DOHH2 (cell line): ENCODE results near the gene UBAP2L.
"Not testable (repeated sequence)": the region's sequence is repeated elsewhere in the genome, so short reads cannot be mapped to it uniquely, and the experiment has no call there.

ENCODE experiments used
- H3F3A ChIP-seq: fragments of 200-600 bp; sonication (generic), shearing (Covaris generic); 2 replicates; pipeline ENCODE4 v1.6.0; 2016; ENCODE audit warnings: antibody characterized with exemption, mild to moderate bottlenecking; ENCODE audit not compliant: control insufficient read depth, insufficient read depth
- H3K27ac ChIP-seq: fragments of 200-600 bp; sonication (generic); 2 replicates; pipeline ENCODE4 v1.5.1; 2014; ENCODE audit warnings: low read depth, mild to moderate bottlenecking, low read length, moderate library complexity
- H3K27me3 ChIP-seq: fragments of 200-600 bp; sonication (generic); 2 replicates; pipeline ENCODE4 v1.6.1; 2014; ENCODE audit warnings: mild to moderate bottlenecking, low read length, mixed read lengths; ENCODE audit not compliant: control insufficient read depth
- H3K36me3 ChIP-seq: fragments of 200-600 bp; sonication (generic); 2 replicates; pipeline ENCODE4 v1.6.1; 2014; ENCODE audit warnings: mild to moderate bottlenecking, low read length, moderate library complexity, mixed read lengths; ENCODE audit not compliant: control insufficient read depth
- H3K4me1 ChIP-seq: fragments of 200-600 bp; sonication (generic); 2 replicates; pipeline ENCODE4 v1.6.1; 2014; ENCODE audit warnings: mild to moderate bottlenecking, low read length, mixed read lengths; ENCODE audit not compliant: control insufficient read depth
- H3K4me2 ChIP-seq: fragments of 200-600 bp; sonication (generic); 2 replicates; pipeline ENCODE4 v1.6.0; 2014; ENCODE audit warnings: mild to moderate bottlenecking, low read length, moderate library complexity
- H3K4me3 ChIP-seq: fragments of 200-600 bp; sonication (generic); 2 replicates; pipeline ENCODE4 v1.5.1; 2014; ENCODE audit warnings: mild to moderate bottlenecking, low read length, mixed read lengths
- H3K79me2 ChIP-seq: fragments of 200-600 bp; sonication (generic); 2 replicates; pipeline ENCODE4 v1.6.1; 2014; ENCODE audit warnings: mild to moderate bottlenecking, low read length, mixed read lengths; ENCODE audit not compliant: control insufficient read depth
- H3K9me2 ChIP-seq: fragments of 200-600 bp; sonication (generic); replicated peaks from 2 replicates; pipeline ENCODE4 v1.6.1; 2014; ENCODE audit warnings: mild to moderate bottlenecking, low read length, mixed read lengths; ENCODE audit not compliant: control insufficient read depth
- H3K9me3 ChIP-seq: fragments of 200-600 bp; sonication (generic); 2 replicates; pipeline ENCODE4 v1.6.1; 2014; ENCODE audit warnings: antibody characterized with exemption, low read length, mixed read lengths; ENCODE audit not compliant: control insufficient read depth, insufficient read depth
- H4K20me1 ChIP-seq: fragments of 200-600 bp; sonication (generic); 2 replicates; pipeline ENCODE4 v1.6.0; 2014; ENCODE audit warnings: low read depth, mild to moderate bottlenecking, antibody characterized with exemption, low read length, moderate library complexity; ENCODE audit not compliant: control insufficient read depth, insufficient read depth
- EZH2phosphoT487 ChIP-seq: fragments of 200-600 bp; sonication (generic); IDR thresholded peaks from 2 replicates; pipeline ENCODE4 v1.6.1; 2017; ENCODE audit warnings: borderline replicate concordance, mild to moderate bottlenecking, antibody characterized with exemption, low read length, moderate library complexity, mixed read lengths
- TF ChIP-seq, protein P1 (sequence below): fragments of 200-600 bp; sonication (generic); IDR thresholded peaks from one replicate; pipeline ENCODE4 v1.5.1; 2014; ENCODE audit warnings: antibody characterized with exemption, mild to moderate bottlenecking, low read depth, low read length; ENCODE audit not compliant: poor library complexity, severe bottlenecking

The UBAP2L gene

DNA sequence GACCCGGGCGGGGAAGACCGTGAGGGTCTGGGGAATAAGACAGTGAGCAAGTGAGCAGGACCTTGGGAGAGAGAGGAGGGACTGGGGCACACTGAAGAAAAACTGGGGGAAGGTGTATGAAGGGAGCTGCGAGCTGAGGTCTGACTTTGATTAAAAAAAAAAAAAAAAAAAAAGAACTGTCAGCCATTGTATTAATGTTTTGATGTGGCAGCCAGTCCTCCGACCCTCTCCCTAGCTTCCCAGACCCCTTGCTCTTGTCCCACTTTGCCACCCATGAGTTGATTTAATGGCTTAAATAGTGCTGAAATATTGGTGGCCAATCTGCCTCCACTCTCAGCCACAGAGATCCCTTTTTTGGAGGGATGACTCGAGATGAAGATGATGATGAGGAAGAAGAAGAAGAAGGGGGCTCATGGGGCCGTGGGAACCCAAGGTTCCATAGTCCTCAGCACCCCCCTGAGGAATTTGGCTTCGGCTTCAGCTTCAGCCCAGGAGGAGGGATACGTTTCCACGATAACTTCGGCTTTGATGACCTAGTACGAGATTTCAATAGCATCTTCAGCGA, 52.3 kb downstream of the UBAP2L start:
- no peaks in the 10 kb centered on the region for H4K20me1 ChIP-seq
- TF ChIP-seq EZH2phosphoT487: no peak
- TF ChIP-seq, protein P1, sequence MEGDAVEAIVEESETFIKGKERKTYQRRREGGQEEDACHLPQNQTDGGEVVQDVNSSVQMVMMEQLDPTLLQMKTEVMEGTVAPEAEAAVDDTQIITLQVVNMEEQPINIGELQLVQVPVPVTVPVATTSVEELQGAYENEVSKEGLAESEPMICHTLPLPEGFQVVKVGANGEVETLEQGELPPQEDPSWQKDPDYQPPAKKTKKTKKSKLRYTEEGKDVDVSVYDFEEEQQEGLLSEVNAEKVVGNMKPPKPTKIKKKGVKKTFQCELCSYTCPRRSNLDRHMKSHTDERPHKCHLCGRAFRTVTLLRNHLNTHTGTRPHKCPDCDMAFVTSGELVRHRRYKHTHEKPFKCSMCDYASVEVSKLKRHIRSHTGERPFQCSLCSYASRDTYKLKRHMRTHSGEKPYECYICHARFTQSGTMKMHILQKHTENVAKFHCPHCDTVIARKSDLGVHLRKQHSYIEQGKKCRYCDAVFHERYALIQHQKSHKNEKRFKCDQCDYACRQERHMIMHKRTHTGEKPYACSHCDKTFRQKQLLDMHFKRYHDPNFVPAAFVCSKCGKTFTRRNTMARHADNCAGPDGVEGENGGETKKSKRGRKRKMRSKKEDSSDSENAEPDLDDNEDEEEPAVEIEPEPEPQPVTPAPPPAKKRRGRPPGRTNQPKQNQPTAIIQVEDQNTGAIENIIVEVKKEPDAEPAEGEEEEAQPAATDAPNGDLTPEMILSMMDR: no peak
- H3K4me3 ChIP-seq: peak overlapping the region; percentile 96
- peaks cover 19% of the 10 kb centered on the region for H3K4me1 ChIP-seq
- H3K79me2 ChIP-seq: peaks cover 14% of the 10 kb centered on the region
- H3F3A ChIP-seq: peaks cover 25% of the 10 kb centered on the region
- peak overlapping the region; percentile 80 for H3K4me2 ChIP-seq
- H3K27me3 ChIP-seq: no peaks in the 10 kb centered on the region
- H3K36me3 ChIP-seq: peaks cover 46% of the 10 kb centered on the region
- no peaks in the 10 kb centered on the region for H3K9me3 ChIP-seq
- peak overlapping the region; percentile 74 for H3K27ac ChIP-seq
- H3K9me2 ChIP-seq: no peaks in the 10 kb centered on the region

DNA sequence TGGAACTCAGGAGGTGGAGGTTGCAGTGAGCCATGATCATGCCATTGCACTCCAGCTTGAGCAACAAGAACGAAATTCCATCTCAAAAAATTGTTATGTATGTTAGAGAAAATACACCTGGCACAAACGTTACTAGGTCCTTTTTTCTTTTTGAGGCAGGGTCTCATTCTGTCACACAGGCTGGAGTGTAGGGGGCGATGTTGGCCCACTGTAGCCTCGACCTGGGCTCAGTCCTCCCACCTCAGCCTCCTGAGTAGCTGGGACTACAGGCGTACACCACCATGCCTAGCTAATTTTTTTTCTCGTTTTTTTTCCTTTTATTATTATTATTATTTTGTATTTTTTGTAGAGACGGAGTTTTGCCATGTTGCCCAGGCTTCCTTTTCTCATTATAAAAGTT, 56.0 kb downstream of the UBAP2L start:
- H3F3A ChIP-seq: peaks cover 3% of the 10 kb centered on the region
- H3K9me3 ChIP-seq: no peaks in the 10 kb centered on the region
- H3K4me1 ChIP-seq: peaks cover 11% of the 10 kb centered on the region
- no peak overlapping the region for H3K4me2 ChIP-seq
- no peak overlapping the region for H3K4me3 ChIP-seq
- TF ChIP-seq EZH2phosphoT487: no peak
- TF ChIP-seq, protein P1: peak; percentile 43
- peaks cover 14% of the 10 kb centered on the region for H3K79me2 ChIP-seq
- H3K9me2 ChIP-seq: no peaks in the 10 kb centered on the region
- no peaks in the 10 kb centered on the region for H3K27me3 ChIP-seq
- H4K20me1 ChIP-seq: no peaks in the 10 kb centered on the region
- peaks cover 23% of the 10 kb centered on the region for H3K36me3 ChIP-seq
- H3K27ac ChIP-seq: no peak overlapping the region

DNA sequence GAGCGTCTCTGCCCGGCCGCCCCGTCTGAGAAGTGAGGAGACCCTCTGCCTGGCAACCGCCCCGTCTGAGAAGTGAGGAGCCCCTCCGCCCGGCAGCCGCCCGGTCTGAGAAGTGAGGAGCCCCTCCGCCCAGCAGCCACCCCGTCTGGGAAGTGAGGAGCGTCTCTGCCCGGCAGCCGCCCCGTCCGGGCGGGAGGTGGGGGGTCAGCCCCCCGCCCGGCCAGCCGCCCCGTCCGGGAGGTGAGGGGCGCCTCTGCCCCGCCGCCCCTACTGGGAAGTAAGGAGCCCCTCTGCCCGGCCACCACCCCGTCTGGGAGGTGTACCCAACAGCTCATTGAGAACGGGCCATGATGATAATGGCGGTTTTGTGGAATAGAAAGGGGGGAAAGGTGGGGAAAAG, 66.8 kb downstream of the UBAP2L start:
- not testable (repeated sequence) for H3K36me3 ChIP-seq, H4K20me1 ChIP-seq, H3K79me2 ChIP-seq, H3K4me2 ChIP-seq, H3F3A ChIP-seq, H3K27me3 ChIP-seq, H3K27ac ChIP-seq, H3K9me2 ChIP-seq, H3K4me1 ChIP-seq, H3K4me3 ChIP-seq, H3K9me3 ChIP-seq

DNA sequence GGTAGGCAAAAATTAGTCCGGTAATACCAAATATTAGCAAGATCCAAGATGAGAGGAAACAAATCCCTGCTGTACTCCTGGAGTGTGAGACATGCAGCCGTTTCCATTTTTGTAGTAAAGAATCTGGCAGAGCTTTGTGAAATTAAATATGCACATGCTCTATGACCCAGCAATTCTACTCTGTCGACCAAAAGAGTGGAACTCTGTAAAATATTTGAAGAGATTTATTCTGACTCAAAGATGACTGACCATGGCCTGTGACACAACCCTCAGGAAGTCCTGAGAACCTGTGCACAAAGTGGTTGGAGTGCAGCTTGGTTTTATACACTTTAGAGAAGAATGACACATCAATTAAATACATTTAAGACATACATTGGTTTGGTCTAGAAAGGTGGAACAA, 67.9 kb downstream of the UBAP2L start:
- Histone ChIP-seq H3K4me1 (no peaks in the 10 kb centered on the region), H3K36me3 (no peaks in the 10 kb centered on the region), H3K79me2 (no peaks in the 10 kb centered on the region), H4K20me1 (no peaks in the 10 kb centered on the region), H3K4me2 (no peak overlapping the region), H3K27ac (no peak overlapping the region), H3K4me3 (no peak overlapping the region), H3F3A (no peaks in the 10 kb centered on the region), H3K9me2 (no peaks in the 10 kb centered on the region), H3K27me3 (peaks cover 6% of the 10 kb centered on the region; the same call in 1 of the 2 replicates), H3K9me3 (no peaks in the 10 kb centered on the region)
- TF ChIP-seq, protein P1: no peak
- no peak for TF ChIP-seq EZH2phosphoT487
